ENCODE results near the gene PDAP1. TPM values are rescaled to one million over a fixed set of nuclear protein-coding genes. Genes with fewer than 3 reads are reported as not detected.

The PDAP1 gene
- total RNA-seq, 6 experiments from 2014 or later: 36.3 to 52.9 (median 39.6) TPM

DNA sequence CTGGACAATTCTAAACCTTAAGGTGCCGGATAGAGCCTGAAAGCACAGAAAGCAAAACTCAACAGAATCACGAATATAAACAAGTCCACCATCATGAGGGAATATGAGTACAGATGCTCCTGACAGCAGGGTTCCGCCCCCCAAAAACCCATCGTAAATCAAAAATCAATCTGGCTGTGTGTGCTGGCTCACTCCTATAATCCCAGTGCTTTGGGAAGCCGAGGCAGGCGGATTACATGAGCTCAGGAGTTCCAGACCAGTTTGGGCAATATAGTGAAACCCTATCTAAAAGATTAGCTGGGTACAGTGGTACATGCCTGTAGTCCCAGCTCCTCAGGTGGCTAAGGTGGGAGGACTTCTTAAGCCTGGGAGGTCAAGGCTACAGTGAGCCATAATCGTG is 12.6 kb upstream of the PDAP1 start:
- no peak for DNase-seq
- Histone ChIP-seq H3K36me3 (peaks cover 0 to 56% (median 35%) of the 10 kb centered on the region in 4 donors), H3K27ac (no peak overlapping the region), H3K4me3 (no peak overlapping the region), H3K9me3 (no peaks in the 10 kb centered on the region), H3K27me3 (no peaks in the 10 kb centered on the region), H3K4me1 (peaks cover 0 to 24% (median 5%) of the 10 kb centered on the region in 4 donors)
- ATAC-seq: no peak
- intact Hi-C loops (cut with DNase I): no loop called here
- WGBS (ENCODE audit: insufficient coverage, low coverage, low lambda C conversion rate, missing lambda C conversion rate): 78% methylated on average over 7 of the region's 7 CpGs
- TF ChIP-seq POLR2A (IDR thresholded peaks at IDR 0.05) (no peak), CTCF (IDR thresholded peaks at IDR 0.05) (no peak)

GRCh38 chr7:99420213-99420612 is 11.8 kb upstream of the PDAP1 start:
- WGBS (ENCODE audit: insufficient coverage, low coverage, low lambda C conversion rate, missing lambda C conversion rate): no CpG with 5 or more reads among the region's 5 CpGs
- TF ChIP-seq CTCF (IDR thresholded peaks at IDR 0.05): no peak
- TF ChIP-seq POLR2A (IDR thresholded peaks at IDR 0.05): no peak

DNA sequence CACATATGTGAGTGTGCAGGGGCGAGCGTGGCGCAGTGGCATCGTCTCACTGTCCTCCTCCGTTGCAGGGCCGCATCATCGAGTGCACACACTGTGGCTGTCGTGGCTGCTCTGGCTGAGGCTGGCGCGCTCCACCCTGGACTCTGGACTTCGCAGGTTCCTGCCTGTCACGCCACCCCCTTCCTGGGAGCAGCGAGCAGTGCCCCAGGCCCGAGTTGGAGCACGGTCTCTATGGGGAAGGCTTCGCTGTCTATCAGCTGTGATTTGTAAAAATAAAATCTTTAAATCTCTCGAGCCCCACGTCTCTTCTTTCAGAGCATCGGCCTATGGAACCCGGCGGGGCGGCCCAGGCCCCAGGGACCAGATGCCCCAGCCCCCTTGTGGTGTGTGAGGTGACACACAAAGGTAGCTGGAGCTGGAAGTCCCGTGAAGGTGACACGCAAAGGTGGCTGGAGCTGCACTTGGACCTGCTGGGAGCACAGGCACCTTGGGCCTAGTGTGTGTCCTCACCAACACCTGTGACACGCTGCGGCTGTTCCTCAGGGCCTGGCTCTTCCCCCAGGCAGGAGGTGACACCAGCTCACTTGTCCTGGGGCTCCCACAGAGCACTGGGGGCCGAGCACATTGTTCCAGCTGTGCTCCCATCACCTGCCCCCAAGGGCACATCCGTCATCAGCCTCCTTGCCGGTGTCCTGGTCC is 11.1 kb upstream of the PDAP1 start:
- TF ChIP-seq POLR2A (IDR thresholded peaks at IDR 0.05) (no peak), CTCF (IDR thresholded peaks at IDR 0.05) (no peak)
- no peaks in the 10 kb centered on the region for H3K27me3 ChIP-seq
- peak; percentile 68 to 88 (median 78) for ATAC-seq
- H3K36me3 ChIP-seq: peaks cover 0 to 55% (median 34%) of the 10 kb centered on the region in 4 donors
- peak overlapping the region in 1 of 3 donors; percentile 70 for H3K27ac ChIP-seq
- H3K4me1 ChIP-seq: peaks cover 0 to 34% (median 11%) of the 10 kb centered on the region in 4 donors
- peak; percentile 46 to 81 (median 75) for DNase-seq
- WGBS (ENCODE audit: insufficient coverage, low coverage, low lambda C conversion rate, missing lambda C conversion rate): 61% methylated on average over 16 of the region's 29 CpGs
- H3K4me3 ChIP-seq: no peak overlapping the region
- no peaks in the 10 kb centered on the region for H3K9me3 ChIP-seq
- intact Hi-C loops (cut with DNase I): no loop called here

More at GRCh38 chr7:99420213-99420612, 11.8 kb upstream of the PDAP1 start:
- H3K27ac ChIP-seq: no peak overlapping the region
- DNase-seq: no peak
- intact Hi-C loops (cut with DNase I): no loop called here
- no peaks in the 10 kb centered on the region for H3K27me3 ChIP-seq
- no peaks in the 10 kb centered on the region for H3K9me3 ChIP-seq
- H3K36me3 ChIP-seq: peaks cover 0 to 55% (median 35%) of the 10 kb centered on the region in 4 donors
- no peak for ATAC-seq
- H3K4me1 ChIP-seq: peaks cover 0 to 31% (median 8%) of the 10 kb centered on the region in 4 donors
- H3K4me3 ChIP-seq: no peak overlapping the region

- 83% methylated on average over 1 of the region's 9 CpGs for WGBS (ENCODE audit: insufficient coverage, low coverage, low lambda C conversion rate, missing lambda C conversion rate)
- ATAC-seq (peak in 1 of 4 donors; percentile 3), DNase-seq (no peak)
- Histone ChIP-seq H3K36me3 (peaks cover 0 to 58% (median 33%) of the 10 kb centered on the region in 4 donors), H3K9me3 (no peaks in the 10 kb centered on the region), H3K27ac (peak overlapping the region in 1 of 3 donors; percentile 70), H3K4me3 (no peak overlapping the region), H3K27me3 (no peaks in the 10 kb centered on the region), H3K4me1 (peaks cover 0 to 34% (median 11%) of the 10 kb centered on the region in 4 donors)
- TF ChIP-seq POLR2A (IDR thresholded peaks at IDR 0.05): no peak
- TF ChIP-seq CTCF (IDR thresholded peaks at IDR 0.05): no peak
- intact Hi-C loops (cut with DNase I): no loop called here
Observed at GRCh38 chr7:99418260-99418659, 9.9 kb upstream of the PDAP1 start.

Data from right lobe of liver (tissue), 6 donors.